HepG2 (cell line): ENCODE results near the gene FAF1. TPM values are rescaled to one million over a fixed set of nuclear protein-coding genes. Genes with fewer than 3 reads are reported as not detected.

Experiments
- CHCHD3 ChIP-seq: sonication (generic); formaldehyde crosslinking; IDR thresholded peaks from 2 replicates; pipeline ENCODE4 v1.8.0; 2022; ENCODE audit warnings: mild to moderate bottlenecking, missing genetic modification reagents, moderate library complexity
- ETS1 ChIP-seq: sonication (generic); formaldehyde crosslinking; IDR thresholded peaks from 2 replicates; pipeline ENCODE4 v1.4.0; 2020; ENCODE audit warnings: missing genetic modification reagents
- EZH2 ChIP-seq: conservative IDR thresholded peaks from 2 replicates; pipeline ENCODE4 v1.6.1; 2012; ENCODE audit warnings: mild to moderate bottlenecking, low read depth, low read length, moderate library complexity
- HNRNPL ChIP-seq: fragments of 200-400 bp; formaldehyde crosslinking; IDR thresholded peaks from 2 replicates; pipeline ENCODE4 v1.6.1; 2017; ENCODE audit warnings: mild to moderate bottlenecking, low read depth, low read length
- NCOA5 ChIP-seq: sonication (generic); formaldehyde crosslinking; IDR thresholded peaks from 2 replicates; pipeline ENCODE4 v1.4.0; 2020; ENCODE audit warnings: missing genetic modification reagents
- NFE2L1 ChIP-seq: sonication (generic); formaldehyde crosslinking; IDR thresholded peaks from 2 replicates; pipeline ENCODE4 v1.4.0; 2020; ENCODE audit warnings: missing genetic modification reagents, mild to moderate bottlenecking, borderline replicate concordance
- NR2F6 ChIP-seq, 2 experiments: IDR thresholded peaks; 2 replicates each; pipeline ENCODE4 v1.6.1; 2016; ENCODE audit warnings: antibody characterized with exemption in 1 of 2, mild to moderate bottlenecking in 1 of 2
- POGZ ChIP-seq: sonication (generic); formaldehyde crosslinking; IDR thresholded peaks from 2 replicates; pipeline ENCODE4 v1.4.0; 2020; ENCODE audit warnings: mild to moderate bottlenecking, missing genetic modification reagents
- RXRB ChIP-seq: IDR thresholded peaks from 2 replicates; pipeline ENCODE4 v1.6.1; 2016; ENCODE audit warnings: borderline replicate concordance, missing genetic modification reagents, missing compliant biosample characterization
- ZFX ChIP-seq: sonication (generic); formaldehyde crosslinking; IDR thresholded peaks from 2 replicates; pipeline ENCODE4 v1.4.0; 2020; ENCODE audit warnings: mild to moderate bottlenecking, low read depth, missing genetic modification reagents, moderate library complexity
- ZMYM4 ChIP-seq: sonication (generic); formaldehyde crosslinking; IDR thresholded peaks from 2 replicates; pipeline ENCODE4 v1.8.1; 2023; ENCODE audit warnings: mild to moderate bottlenecking, missing genetic modification reagents
- ZNF207 ChIP-seq: fragments of 450-650 bp; IDR thresholded peaks from 2 replicates; pipeline ENCODE4 v1.6.1; 2016; ENCODE audit warnings: antibody characterized with exemption, borderline replicate concordance
- ZNF260 ChIP-seq: sonication (generic); formaldehyde crosslinking; IDR thresholded peaks from 2 replicates; pipeline ENCODE4 v1.4.0; 2020; ENCODE audit warnings: missing genetic modification reagents, low read depth, mild to moderate bottlenecking, borderline replicate concordance
- ZNF264 ChIP-seq: sonication (generic); formaldehyde crosslinking; IDR thresholded peaks from 2 replicates; pipeline ENCODE4 v1.4.0; 2020; ENCODE audit warnings: missing genetic modification reagents
- ZNF276 ChIP-seq: sonication (generic); formaldehyde crosslinking; IDR thresholded peaks from 2 replicates; pipeline ENCODE4 v1.4.0; 2020; ENCODE audit warnings: mild to moderate bottlenecking, low read depth, missing genetic modification reagents
- ZNF414 ChIP-seq: sonication (generic); formaldehyde crosslinking; IDR thresholded peaks from 2 replicates; pipeline ENCODE4 v1.5.0; 2020; ENCODE audit warnings: missing genetic modification reagents
- ZNF431 ChIP-seq: sonication (generic); formaldehyde crosslinking; IDR thresholded peaks from 2 replicates; pipeline ENCODE4 v1.9.0; 2022; ENCODE audit warnings: missing genetic modification reagents, low read depth, mild to moderate bottlenecking, borderline replicate concordance
- ZNF878 ChIP-seq: sonication (generic); formaldehyde crosslinking; IDR thresholded peaks from 2 replicates; pipeline ENCODE4 v1.8.1; 2023; ENCODE audit warnings: mild to moderate bottlenecking, missing genetic modification reagents, moderate library complexity
- polyA plus RNA-seq, 8 experiments: library from polyadenylated mRNA; depleted of rRNA in 3 of 8; stranded (reverse) in 7 of 8; unstranded in 1 of 8; fragments of >200 nt; fragmentation: Illumina TruSeq in 4 of 8; extraction: Trizol in 4 of 8; gene quantifications; 2 replicates each; pipeline versions ENCODE4 v1.2.1 to v1.2.3, GENCODE V29; 2011 to 2016; ENCODE audit warnings: low read depth in 4 of 8, missing spikeins in 1 of 8, mixed read lengths in 1 of 8; ENCODE audit not compliant: insufficient read depth in 1 of 8
- total RNA-seq, 5 experiments: library from RNA; depleted of rRNA; stranded (reverse); fragments of >200 nt; fragmentation: Illumina TruSeq; extraction: Trizol; gene quantifications; 2 replicates each; pipeline ENCODE4 v1.2.3, GENCODE V29; 2016; ENCODE audit warnings: low read depth in 1 of 5
- TF ChIP-seq, protein P1 (sequence below): sonication (generic); formaldehyde crosslinking; IDR thresholded peaks from 2 replicates; pipeline ENCODE4 v1.4.0; 2020; ENCODE audit warnings: missing genetic modification reagents
- TF ChIP-seq, protein P2 (sequence below): sonication (generic); formaldehyde crosslinking; IDR thresholded peaks from 2 replicates; pipeline ENCODE4 v1.4.0; 2020; ENCODE audit warnings: missing genetic modification reagents

Gene FAF1
- total and polyA plus RNA-seq, 2 of the 13 experiments (the other 11 are each of a cell fraction or from before 2014, with no cell fraction given) = 19.4 to 63.3 TPM

DNA sequence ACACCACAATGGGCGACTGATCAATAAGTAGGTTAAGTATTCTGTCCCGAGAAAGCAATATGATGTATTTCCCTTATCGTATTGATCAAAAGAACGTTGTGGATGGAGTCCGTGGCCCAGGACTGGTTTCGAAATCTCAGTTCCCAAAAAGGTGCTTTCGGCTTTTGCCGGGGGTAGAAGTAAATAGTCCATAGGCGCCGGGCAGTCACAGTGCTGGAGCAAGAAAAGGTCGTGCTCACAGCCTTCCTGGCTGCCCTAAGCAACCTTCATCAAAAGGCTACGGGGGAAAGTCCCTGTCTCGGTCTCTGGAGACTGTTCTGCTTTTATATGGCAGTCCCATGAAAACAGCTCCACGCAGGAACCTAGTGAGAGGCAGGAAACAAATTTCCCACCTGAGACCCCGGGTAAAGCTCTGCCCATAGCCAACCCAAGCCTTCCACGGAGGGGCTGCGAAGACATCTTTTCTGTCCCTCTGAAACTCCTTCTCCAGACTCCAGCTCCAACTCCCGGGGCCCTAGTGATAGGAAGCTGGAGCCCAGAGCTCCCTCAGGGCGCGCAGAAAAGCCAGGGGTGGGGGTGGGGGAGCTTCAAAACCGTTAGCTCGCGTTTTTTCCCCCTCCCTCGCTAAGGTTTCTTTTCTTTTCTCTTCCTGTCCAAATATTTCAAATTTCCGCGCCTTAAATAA, 17.0 kb upstream of the FAF1 start (continued):
- TF ChIP-seq, protein P1, sequence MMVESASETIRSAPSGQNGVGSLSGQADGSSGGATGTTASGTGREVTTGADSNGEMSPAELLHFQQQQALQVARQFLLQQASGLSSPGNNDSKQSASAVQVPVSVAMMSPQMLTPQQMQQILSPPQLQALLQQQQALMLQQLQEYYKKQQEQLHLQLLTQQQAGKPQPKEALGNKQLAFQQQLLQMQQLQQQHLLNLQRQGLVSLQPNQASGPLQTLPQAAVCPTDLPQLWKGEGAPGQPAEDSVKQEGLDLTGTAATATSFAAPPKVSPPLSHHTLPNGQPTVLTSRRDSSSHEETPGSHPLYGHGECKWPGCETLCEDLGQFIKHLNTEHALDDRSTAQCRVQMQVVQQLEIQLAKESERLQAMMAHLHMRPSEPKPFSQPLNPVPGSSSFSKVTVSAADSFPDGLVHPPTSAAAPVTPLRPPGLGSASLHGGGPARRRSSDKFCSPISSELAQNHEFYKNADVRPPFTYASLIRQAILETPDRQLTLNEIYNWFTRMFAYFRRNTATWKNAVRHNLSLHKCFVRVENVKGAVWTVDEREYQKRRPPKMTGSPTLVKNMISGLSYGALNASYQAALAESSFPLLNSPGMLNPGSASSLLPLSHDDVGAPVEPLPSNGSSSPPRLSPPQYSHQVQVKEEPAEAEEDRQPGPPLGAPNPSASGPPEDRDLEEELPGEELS (CRISPR knock-in tag) = 0 out of 2 replicates have a peak, but pooled peaks have one; percentile 29
- TF ChIP-seq ZNF207 = no peak
- no peak for TF ChIP-seq POGZ (CRISPR knock-in tag)
- TF ChIP-seq ZFX (CRISPR knock-in tag) = 0 out of 2 replicates have a peak, but pooled peaks have one; percentile 14
- no peak for TF ChIP-seq NFE2L1
- TF ChIP-seq CHCHD3 (CRISPR knock-in tag) = no peak
- TF ChIP-seq ZNF878 (CRISPR knock-in tag) = no peak
- TF ChIP-seq ZNF431 = no peak
- TF ChIP-seq ZNF414 (CRISPR knock-in tag) = no peak
- TF ChIP-seq ZNF264 = no peak
- TF ChIP-seq HNRNPL = no peak
- TF ChIP-seq, protein P2, sequence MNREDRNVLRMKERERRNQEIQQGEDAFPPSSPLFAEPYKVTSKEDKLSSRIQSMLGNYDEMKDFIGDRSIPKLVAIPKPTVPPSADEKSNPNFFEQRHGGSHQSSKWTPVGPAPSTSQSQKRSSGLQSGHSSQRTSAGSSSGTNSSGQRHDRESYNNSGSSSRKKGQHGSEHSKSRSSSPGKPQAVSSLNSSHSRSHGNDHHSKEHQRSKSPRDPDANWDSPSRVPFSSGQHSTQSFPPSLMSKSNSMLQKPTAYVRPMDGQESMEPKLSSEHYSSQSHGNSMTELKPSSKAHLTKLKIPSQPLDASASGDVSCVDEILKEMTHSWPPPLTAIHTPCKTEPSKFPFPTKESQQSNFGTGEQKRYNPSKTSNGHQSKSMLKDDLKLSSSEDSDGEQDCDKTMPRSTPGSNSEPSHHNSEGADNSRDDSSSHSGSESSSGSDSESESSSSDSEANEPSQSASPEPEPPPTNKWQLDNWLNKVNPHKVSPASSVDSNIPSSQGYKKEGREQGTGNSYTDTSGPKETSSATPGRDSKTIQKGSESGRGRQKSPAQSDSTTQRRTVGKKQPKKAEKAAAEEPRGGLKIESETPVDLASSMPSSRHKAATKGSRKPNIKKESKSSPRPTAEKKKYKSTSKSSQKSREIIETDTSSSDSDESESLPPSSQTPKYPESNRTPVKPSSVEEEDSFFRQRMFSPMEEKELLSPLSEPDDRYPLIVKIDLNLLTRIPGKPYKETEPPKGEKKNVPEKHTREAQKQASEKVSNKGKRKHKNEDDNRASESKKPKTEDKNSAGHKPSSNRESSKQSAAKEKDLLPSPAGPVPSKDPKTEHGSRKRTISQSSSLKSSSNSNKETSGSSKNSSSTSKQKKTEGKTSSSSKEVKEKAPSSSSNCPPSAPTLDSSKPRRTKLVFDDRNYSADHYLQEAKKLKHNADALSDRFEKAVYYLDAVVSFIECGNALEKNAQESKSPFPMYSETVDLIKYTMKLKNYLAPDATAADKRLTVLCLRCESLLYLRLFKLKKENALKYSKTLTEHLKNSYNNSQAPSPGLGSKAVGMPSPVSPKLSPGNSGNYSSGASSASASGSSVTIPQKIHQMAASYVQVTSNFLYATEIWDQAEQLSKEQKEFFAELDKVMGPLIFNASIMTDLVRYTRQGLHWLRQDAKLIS = no peak
- peak; percentile 95; the same call in 1 of the 2 replicates for TF ChIP-seq ZNF276 (CRISPR knock-in tag)
- TF ChIP-seq ETS1 (CRISPR knock-in tag) = no peak
- no peak for TF ChIP-seq RXRB (CRISPR knock-in tag)
- TF ChIP-seq ZMYM4 (CRISPR knock-in tag) = no peak; the same call in 1 of the 2 replicates
- no peak for TF ChIP-seq NR2F6 (IDR thresholded peaks at IDR 0.05)
- TF ChIP-seq NR2F6 (CRISPR knock-in tag; IDR thresholded peaks at IDR 0.05) = no peak
- TF ChIP-seq EZH2 = no peak
- no peak for TF ChIP-seq NCOA5 (CRISPR knock-in tag)
- no peak for TF ChIP-seq ZNF260 (CRISPR knock-in tag)
